ENCODE results near the gene NDC1.

GRCh38 chr1:53822931-53823330, 15.2 kb downstream of the NDC1 start:
- TF ChIP-seq, protein P1, sequence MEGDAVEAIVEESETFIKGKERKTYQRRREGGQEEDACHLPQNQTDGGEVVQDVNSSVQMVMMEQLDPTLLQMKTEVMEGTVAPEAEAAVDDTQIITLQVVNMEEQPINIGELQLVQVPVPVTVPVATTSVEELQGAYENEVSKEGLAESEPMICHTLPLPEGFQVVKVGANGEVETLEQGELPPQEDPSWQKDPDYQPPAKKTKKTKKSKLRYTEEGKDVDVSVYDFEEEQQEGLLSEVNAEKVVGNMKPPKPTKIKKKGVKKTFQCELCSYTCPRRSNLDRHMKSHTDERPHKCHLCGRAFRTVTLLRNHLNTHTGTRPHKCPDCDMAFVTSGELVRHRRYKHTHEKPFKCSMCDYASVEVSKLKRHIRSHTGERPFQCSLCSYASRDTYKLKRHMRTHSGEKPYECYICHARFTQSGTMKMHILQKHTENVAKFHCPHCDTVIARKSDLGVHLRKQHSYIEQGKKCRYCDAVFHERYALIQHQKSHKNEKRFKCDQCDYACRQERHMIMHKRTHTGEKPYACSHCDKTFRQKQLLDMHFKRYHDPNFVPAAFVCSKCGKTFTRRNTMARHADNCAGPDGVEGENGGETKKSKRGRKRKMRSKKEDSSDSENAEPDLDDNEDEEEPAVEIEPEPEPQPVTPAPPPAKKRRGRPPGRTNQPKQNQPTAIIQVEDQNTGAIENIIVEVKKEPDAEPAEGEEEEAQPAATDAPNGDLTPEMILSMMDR (IDR thresholded peaks at IDR 0.05), result no peak
- no peak for TF ChIP-seq POLR2A (IDR thresholded peaks at IDR 0.05)
